Measurements from ENCODE around the gene GPR3. TPM values are rescaled to one million over a fixed set of nuclear protein-coding genes. Genes with fewer than 3 reads are reported as not detected.

GPR3 gene
- total and polyA plus RNA-seq, 10 of the 15 experiments (the other 5 are each of a cell fraction or from before 2014, with no cell fraction given): 0.33 to 1.4 (median 0.63) TPM; not detected in 3

GRCh38 chr1:27342778-27343638 is 49.4 kb upstream of the GPR3 start (continued):
- TF ChIP-seq ZBTB40 (IDR thresholded peaks at IDR 0.05; ENCODE audit: borderline replicate concordance) (no peak), JUND (IDR thresholded peaks at IDR 0.05; ENCODE audit: low read depth, low read length) (no peak), MTA3 (IDR thresholded peaks at IDR 0.05; ENCODE audit: borderline replicate concordance, low read length) (no peak; the same call in 1 of the 2 replicates), ZNF217 (IDR thresholded peaks at IDR 0.05) (no peak), CEBPB (IDR thresholded peaks at IDR 0.05; ENCODE audit: borderline replicate concordance in 1 of 2, low read depth in 2 of 2, low read length in 2 of 2) (no peak), SMAD1 (IDR thresholded peaks at IDR 0.05; ENCODE audit: low read depth, partially characterized antibody) (no peak), MYC (IDR thresholded peaks at IDR 0.05; ENCODE audit: insufficient read depth, insufficient read length, insufficient replicate concordance, low read length, severe bottlenecking) (no peak), HSF1 (IDR thresholded peaks at IDR 0.05; ENCODE audit: low read depth, low read length) (no peak), CUX1 (IDR thresholded peaks at IDR 0.05; ENCODE audit: insufficient replicate concordance, low read depth, low read length) (no peak), RBBP5 (conservative IDR thresholded peaks at IDR 0.05) (no peak), PKNOX1 (IDR thresholded peaks at IDR 0.05) (peak; percentile 20), SPI1 (IDR thresholded peaks at IDR 0.05; ENCODE audit: borderline replicate concordance, insufficient read depth, low read depth, low read length) (peak; percentile 55; the same call in 1 of the 2 replicates), SRF (IDR thresholded peaks at IDR 0.05; ENCODE audit: low read depth in 2 of 2, low read length in 2 of 2) (no peak), FOS (IDR thresholded peaks at IDR 0.05; ENCODE audit: borderline replicate concordance, extremely low read depth, insufficient read length) (no peak), NFXL1 (IDR thresholded peaks at IDR 0.05; ENCODE audit: borderline replicate concordance) (no peak)
